ENCODE measurements around the gene ITPR1. TPM values are rescaled to one million over a fixed set of nuclear protein-coding genes. Genes with fewer than 3 reads are reported as not detected.

Gene ITPR1
- total and polyA plus RNA-seq, 3 donors from 2014 or later = 26.5 to 129 (median 59.7) TPM

DNA sequence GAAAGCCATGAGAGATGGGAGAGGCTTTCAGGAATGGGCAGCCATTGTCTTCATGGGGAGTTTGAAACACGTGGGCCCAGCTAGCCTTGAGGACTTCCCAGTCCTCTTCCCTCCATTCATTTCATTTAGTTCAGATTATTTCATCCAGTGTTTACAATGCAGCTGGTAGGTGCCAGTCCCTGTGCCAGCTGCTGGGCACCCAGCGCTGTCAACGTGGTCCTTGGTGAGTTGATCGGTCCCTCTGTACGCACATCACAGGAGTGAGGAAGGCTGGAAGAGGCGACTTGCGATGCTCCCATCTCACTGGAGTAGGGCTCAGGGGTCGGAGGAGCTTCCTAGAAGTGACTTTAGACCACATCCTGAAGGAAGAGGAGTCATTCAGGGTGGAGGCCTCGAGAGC, 279.7 kb downstream of the ITPR1 start:
- intact Hi-C loops (cut with DNase I; ENCODE audit: low total_unique reads) = no loop called here
- H3K4me3 ChIP-seq = no peak overlapping the region
- WGBS, 2 donors = 90 to 93% methylated on average over 9 of the region's 9 CpGs
- H3K27me3 ChIP-seq = no peaks in the 10 kb centered on the region
- no peaks in the 10 kb centered on the region for H3K9me3 ChIP-seq
- H3K36me3 ChIP-seq (ENCODE audit: low read depth, missing control alignments) = no peaks in the 10 kb centered on the region
- TF ChIP-seq, protein P1, sequence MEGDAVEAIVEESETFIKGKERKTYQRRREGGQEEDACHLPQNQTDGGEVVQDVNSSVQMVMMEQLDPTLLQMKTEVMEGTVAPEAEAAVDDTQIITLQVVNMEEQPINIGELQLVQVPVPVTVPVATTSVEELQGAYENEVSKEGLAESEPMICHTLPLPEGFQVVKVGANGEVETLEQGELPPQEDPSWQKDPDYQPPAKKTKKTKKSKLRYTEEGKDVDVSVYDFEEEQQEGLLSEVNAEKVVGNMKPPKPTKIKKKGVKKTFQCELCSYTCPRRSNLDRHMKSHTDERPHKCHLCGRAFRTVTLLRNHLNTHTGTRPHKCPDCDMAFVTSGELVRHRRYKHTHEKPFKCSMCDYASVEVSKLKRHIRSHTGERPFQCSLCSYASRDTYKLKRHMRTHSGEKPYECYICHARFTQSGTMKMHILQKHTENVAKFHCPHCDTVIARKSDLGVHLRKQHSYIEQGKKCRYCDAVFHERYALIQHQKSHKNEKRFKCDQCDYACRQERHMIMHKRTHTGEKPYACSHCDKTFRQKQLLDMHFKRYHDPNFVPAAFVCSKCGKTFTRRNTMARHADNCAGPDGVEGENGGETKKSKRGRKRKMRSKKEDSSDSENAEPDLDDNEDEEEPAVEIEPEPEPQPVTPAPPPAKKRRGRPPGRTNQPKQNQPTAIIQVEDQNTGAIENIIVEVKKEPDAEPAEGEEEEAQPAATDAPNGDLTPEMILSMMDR (IDR thresholded peaks at IDR 0.05) = no peak
- TF ChIP-seq POLR2A (IDR thresholded peaks at IDR 0.05) = no peak
- H3K27ac ChIP-seq = peak overlapping the region; percentile 29 to 66
- no peak for DNase-seq
- peaks cover 16% of the 10 kb centered on the region for H3K4me1 ChIP-seq

DNA sequence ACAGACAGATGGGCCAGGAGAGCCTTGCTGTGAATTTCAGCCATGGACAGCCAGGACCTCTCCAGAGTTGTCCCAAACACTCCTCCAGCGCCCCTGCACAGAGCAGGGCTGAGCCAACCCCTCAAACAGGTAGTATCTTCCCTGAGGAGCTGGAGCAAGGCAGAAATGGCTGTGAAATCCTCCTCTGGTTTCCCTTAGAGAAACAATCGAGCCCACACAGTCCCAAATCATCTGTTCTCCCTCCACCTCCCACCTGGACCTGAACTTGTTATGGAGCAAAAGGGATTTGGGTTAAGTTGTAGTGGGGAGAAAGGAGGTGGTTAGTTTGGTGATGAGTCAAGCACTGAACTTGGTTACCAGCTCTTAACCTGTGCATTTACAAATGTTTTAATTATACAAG, 280.4 kb downstream of the ITPR1 start:
- Histone ChIP-seq H3K36me3 (ENCODE audit: low read depth, missing control alignments) (no peaks in the 10 kb centered on the region), H3K4me1 (peaks cover 16% of the 10 kb centered on the region), H3K9me3 (no peaks in the 10 kb centered on the region), H3K27me3 (no peaks in the 10 kb centered on the region), H3K4me3 (no peak overlapping the region), H3K27ac (no peak overlapping the region)
- TF ChIP-seq, protein P1 (IDR thresholded peaks at IDR 0.05) = no peak
- TF ChIP-seq POLR2A (IDR thresholded peaks at IDR 0.05) = no peak
- 77 to 91% methylated on average over 2 of the region's 2 CpGs for WGBS, 2 donors
- no peak for DNase-seq
- intact Hi-C loops (cut with DNase I; ENCODE audit: low total_unique reads) = no loop called here

DNA sequence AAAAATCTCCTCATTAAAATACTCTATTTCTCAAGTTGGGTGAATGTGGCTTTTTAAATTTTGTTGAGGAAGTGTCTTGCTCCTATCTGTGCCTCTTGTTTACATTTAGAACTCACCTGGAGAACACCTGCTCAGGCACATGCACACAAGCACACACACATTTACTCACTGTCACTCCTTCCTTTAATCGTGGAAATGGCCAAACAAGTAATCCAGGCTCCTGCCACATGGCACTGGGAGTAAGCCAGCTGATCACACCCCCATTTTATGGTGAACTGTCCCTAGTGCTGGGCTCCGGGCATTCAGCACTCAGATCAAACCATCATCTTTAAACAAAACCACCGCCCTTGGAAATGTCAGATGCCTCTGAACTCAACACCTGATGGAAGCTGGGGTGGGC, 281.4 kb downstream of the ITPR1 start:
- H3K27ac ChIP-seq = no peak overlapping the region
- H3K36me3 ChIP-seq (ENCODE audit: low read depth, missing control alignments) = no peaks in the 10 kb centered on the region
- TF ChIP-seq, protein P1 (IDR thresholded peaks at IDR 0.05) = no peak
- no peak for TF ChIP-seq POLR2A (IDR thresholded peaks at IDR 0.05)

DNA sequence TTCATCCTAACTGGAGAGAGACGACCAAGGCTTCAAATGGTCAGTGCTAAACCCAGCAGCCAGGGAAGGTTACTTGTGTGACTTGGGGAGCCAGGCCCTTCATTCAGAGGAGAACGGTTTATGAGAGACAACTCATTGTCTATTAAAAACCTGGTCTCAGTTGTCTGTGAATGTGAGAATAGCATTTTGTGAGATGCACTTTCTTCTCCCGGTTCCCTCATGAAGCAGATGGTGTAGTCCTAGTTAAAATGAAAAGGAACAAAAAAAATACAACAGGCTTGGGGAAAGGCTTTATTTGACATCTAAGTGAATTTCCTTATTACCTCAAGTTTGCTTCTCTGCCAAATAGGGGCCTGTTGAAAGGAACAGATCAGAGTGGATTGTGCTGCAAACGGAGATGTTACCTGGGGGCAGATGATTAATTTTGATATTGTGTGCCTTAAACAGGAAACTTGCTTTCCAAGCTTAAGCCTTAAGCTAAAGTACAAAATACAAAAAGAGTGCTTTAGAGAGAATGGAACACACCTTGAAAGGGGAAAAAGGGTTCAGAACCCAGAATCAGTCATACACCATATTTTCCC, 283.3 kb downstream of the ITPR1 start:
- no peak overlapping the region for H3K27ac ChIP-seq

More for the DNA sequence above, 281.4 kb downstream of the ITPR1 start:
- 94 to 96% methylated on average over 3 of the region's 3 CpGs for WGBS, 2 donors
- H3K9me3 ChIP-seq = no peaks in the 10 kb centered on the region
- peaks cover 16% of the 10 kb centered on the region for H3K4me1 ChIP-seq
- H3K4me3 ChIP-seq = no peak overlapping the region
- no peaks in the 10 kb centered on the region for H3K27me3 ChIP-seq
- no peak for DNase-seq
- intact Hi-C loops (cut with DNase I; ENCODE audit: low total_unique reads) = no loop called here

More for the DNA sequence above, 283.3 kb downstream of the ITPR1 start:
- intact Hi-C loops (cut with DNase I; ENCODE audit: low total_unique reads) = no loop called here
- H3K27me3 ChIP-seq = no peaks in the 10 kb centered on the region
- no peaks in the 10 kb centered on the region for H3K9me3 ChIP-seq
- TF ChIP-seq POLR2A (IDR thresholded peaks at IDR 0.05) = no peak
- TF ChIP-seq, protein P1 (IDR thresholded peaks at IDR 0.05) = no peak
- peaks cover 13% of the 10 kb centered on the region for H3K4me1 ChIP-seq
- H3K4me3 ChIP-seq = no peak overlapping the region
- no peaks in the 10 kb centered on the region for H3K36me3 ChIP-seq (ENCODE audit: low read depth, missing control alignments)
- 90 to 94% methylated on average over 4 of the region's 4 CpGs for WGBS, 2 donors
- DNase-seq = no peak
